ENCODE results near the gene ATP6V0E2. TPM values are rescaled to one million over a fixed set of nuclear protein-coding genes. Genes with fewer than 3 reads are reported as not detected.

The ATP6V0E2 gene
- total and polyA plus RNA-seq, 2 experiments from 2014 or later = 11.6 to 25.6 TPM

GRCh38 chr7:149871576-149871975 lies 2.2 kb upstream of the ATP6V0E2 start:
- Histone ChIP-seq H3K27me3 (no peaks in the 10 kb centered on the region), H3K9me2 (replicated peaks; ENCODE audit: insufficient read depth) (no peaks in the 10 kb centered on the region), H3K9me3 (ENCODE audit: low read depth) (no peaks in the 10 kb centered on the region), H3K4me2 (no peak overlapping the region), H3K79me2 (no peaks in the 10 kb centered on the region), H3K4me3 (no peak overlapping the region), H3K4me1 (ENCODE audit: insufficient read depth) (peaks cover 4% of the 10 kb centered on the region), H2AFZ (no peak overlapping the region), H3K27ac (no peak overlapping the region), H3K36me3 (replicated peaks; ENCODE audit: insufficient read depth, low read depth) (no peaks in the 10 kb centered on the region), H4K20me1 (ENCODE audit: insufficient read depth, poor library complexity, severe bottlenecking) (no peaks in the 10 kb centered on the region)
- 96% methylated on average over 1 of the region's 1 CpG for WGBS (ENCODE audit: low lambda C conversion rate, missing lambda C conversion rate)
- TF ChIP-seq CTCF (IDR thresholded peaks at IDR 0.05; ENCODE audit: poor library complexity) (no peak), EZH2phosphoT487 (IDR thresholded peaks at IDR 0.05; ENCODE audit: low read depth, severe bottlenecking, unreplicated experiment) (no peak), EZH2 (IDR thresholded peaks at IDR 0.05; ENCODE audit: borderline replicate concordance) (no peak)
- DNase-seq (ENCODE audit: low spot score) = no peak

- H3K27ac ChIP-seq = peak overlapping the region; percentile 86
- peaks cover 4% of the 10 kb centered on the region for H3K4me1 ChIP-seq (ENCODE audit: insufficient read depth)
- TF ChIP-seq EZH2phosphoT487 (IDR thresholded peaks at IDR 0.05; ENCODE audit: low read depth, severe bottlenecking, unreplicated experiment) (no peak), CTCF (IDR thresholded peaks at IDR 0.05; ENCODE audit: poor library complexity) (peak; percentile 16), EZH2 (IDR thresholded peaks at IDR 0.05; ENCODE audit: borderline replicate concordance) (no peak)
- peak overlapping the region; percentile 96 for H2AFZ ChIP-seq
- H3K27me3 ChIP-seq = no peaks in the 10 kb centered on the region
- H3K4me3 ChIP-seq = peak overlapping the region; percentile 79
- 22% methylated on average over 13 of the region's 13 CpGs for WGBS (ENCODE audit: low lambda C conversion rate, missing lambda C conversion rate)
- no peaks in the 10 kb centered on the region for H3K9me3 ChIP-seq (ENCODE audit: low read depth)
- H3K4me2 ChIP-seq = peak overlapping the region; percentile 92
- H3K79me2 ChIP-seq = no peaks in the 10 kb centered on the region
- no peaks in the 10 kb centered on the region for H3K9me2 ChIP-seq (replicated peaks; ENCODE audit: insufficient read depth)
- no peaks in the 10 kb centered on the region for H3K36me3 ChIP-seq (replicated peaks; ENCODE audit: insufficient read depth, low read depth)
- no peaks in the 10 kb centered on the region for H4K20me1 ChIP-seq (ENCODE audit: insufficient read depth, poor library complexity, severe bottlenecking)
- peak; percentile 89 for DNase-seq (ENCODE audit: low spot score)
Observed at GRCh38 chr7:149872419-149873073, 1.2 kb upstream of the ATP6V0E2 start.

- no peak for DNase-seq (ENCODE audit: low spot score)
- H4K20me1 ChIP-seq (ENCODE audit: insufficient read depth, poor library complexity, severe bottlenecking) = no peaks in the 10 kb centered on the region
- TF ChIP-seq EZH2 (IDR thresholded peaks at IDR 0.05; ENCODE audit: borderline replicate concordance) (no peak), CTCF (IDR thresholded peaks at IDR 0.05; ENCODE audit: poor library complexity) (no peak), EZH2phosphoT487 (IDR thresholded peaks at IDR 0.05; ENCODE audit: low read depth, severe bottlenecking, unreplicated experiment) (no peak)
- H2AFZ ChIP-seq = peak overlapping the region; percentile 72
- H3K9me2 ChIP-seq (replicated peaks; ENCODE audit: insufficient read depth) = no peaks in the 10 kb centered on the region
- no peaks in the 10 kb centered on the region for H3K9me3 ChIP-seq (ENCODE audit: low read depth)
- 8% methylated on average over 43 of the region's 46 CpGs for WGBS (ENCODE audit: low lambda C conversion rate, missing lambda C conversion rate)
- no peaks in the 10 kb centered on the region for H3K79me2 ChIP-seq
- peaks cover 4% of the 10 kb centered on the region for H3K4me1 ChIP-seq (ENCODE audit: insufficient read depth)
- H3K36me3 ChIP-seq (replicated peaks; ENCODE audit: insufficient read depth, low read depth) = no peaks in the 10 kb centered on the region
- no peak overlapping the region for H3K27ac ChIP-seq
- H3K4me2 ChIP-seq = peak overlapping the region; percentile 92
- H3K27me3 ChIP-seq = no peaks in the 10 kb centered on the region
- H3K4me3 ChIP-seq = peak overlapping the region; percentile 62
Observed at GRCh38 chr7:149873970-149874643, 338 bp downstream of the ATP6V0E2 start.

All from hepatocyte (in vitro differentiated cells).